Epithelial cell of esophagus (primary cell): ENCODE results near the gene DCLK3.

Source experiments
- DNase-seq: peaks from one replicate; pipeline ENCODE4 v3.0.0; 2010; ENCODE audit warnings: low read depth
- H3K4me3 ChIP-seq: 2 replicates; pipeline ENCODE4 v1.5.1; 2011; ENCODE audit warnings: mild to moderate bottlenecking, low read length, control low read depth
- TF ChIP-seq, protein P1 (sequence below): IDR thresholded peaks from 2 replicates; pipeline ENCODE4 v1.5.1; 2011; ENCODE audit warnings: low read depth, mild to moderate bottlenecking, low read length, control low read depth, inconsistent platforms; ENCODE audit not compliant: insufficient read depth; ENCODE audit errors: missing control alignments

DCLK3 gene

DNA sequence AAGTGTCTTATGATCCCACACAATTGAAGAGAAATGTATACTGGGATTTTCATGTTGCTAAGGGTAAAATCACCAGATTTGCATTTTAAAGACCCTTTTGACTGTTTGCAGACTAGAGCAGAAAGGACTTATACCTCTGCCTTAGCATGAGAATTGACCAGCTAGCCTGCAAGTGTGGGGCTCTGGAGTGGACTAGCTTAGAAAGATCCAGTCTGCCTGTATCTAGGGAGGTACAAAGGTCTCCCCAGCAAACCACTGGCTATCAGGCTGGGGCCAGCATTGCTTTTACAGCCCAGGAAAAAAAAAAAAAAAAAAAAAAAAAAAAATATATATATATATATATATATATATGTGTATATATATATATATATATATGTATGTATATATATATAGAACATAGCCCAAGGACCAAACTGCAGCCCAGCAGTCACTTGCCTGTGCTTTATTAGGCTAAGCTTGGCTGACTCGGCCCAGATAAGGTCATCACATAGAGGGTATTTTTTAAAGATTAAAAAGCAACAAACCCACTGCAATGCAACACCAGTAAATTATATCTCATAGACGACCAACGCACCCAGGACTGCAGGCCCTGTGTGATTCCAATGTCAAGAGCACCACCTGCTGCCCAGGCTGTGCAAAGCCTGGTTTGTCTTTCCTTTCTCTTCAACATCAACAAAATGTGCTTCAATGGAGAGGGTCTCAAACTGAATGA lies 63.7 kb downstream of the DCLK3 start:
- TF ChIP-seq, protein P1, sequence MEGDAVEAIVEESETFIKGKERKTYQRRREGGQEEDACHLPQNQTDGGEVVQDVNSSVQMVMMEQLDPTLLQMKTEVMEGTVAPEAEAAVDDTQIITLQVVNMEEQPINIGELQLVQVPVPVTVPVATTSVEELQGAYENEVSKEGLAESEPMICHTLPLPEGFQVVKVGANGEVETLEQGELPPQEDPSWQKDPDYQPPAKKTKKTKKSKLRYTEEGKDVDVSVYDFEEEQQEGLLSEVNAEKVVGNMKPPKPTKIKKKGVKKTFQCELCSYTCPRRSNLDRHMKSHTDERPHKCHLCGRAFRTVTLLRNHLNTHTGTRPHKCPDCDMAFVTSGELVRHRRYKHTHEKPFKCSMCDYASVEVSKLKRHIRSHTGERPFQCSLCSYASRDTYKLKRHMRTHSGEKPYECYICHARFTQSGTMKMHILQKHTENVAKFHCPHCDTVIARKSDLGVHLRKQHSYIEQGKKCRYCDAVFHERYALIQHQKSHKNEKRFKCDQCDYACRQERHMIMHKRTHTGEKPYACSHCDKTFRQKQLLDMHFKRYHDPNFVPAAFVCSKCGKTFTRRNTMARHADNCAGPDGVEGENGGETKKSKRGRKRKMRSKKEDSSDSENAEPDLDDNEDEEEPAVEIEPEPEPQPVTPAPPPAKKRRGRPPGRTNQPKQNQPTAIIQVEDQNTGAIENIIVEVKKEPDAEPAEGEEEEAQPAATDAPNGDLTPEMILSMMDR, result peak; percentile 97
- peak; percentile 78 for DNase-seq
- no peak overlapping the region for H3K4me3 ChIP-seq

DNA sequence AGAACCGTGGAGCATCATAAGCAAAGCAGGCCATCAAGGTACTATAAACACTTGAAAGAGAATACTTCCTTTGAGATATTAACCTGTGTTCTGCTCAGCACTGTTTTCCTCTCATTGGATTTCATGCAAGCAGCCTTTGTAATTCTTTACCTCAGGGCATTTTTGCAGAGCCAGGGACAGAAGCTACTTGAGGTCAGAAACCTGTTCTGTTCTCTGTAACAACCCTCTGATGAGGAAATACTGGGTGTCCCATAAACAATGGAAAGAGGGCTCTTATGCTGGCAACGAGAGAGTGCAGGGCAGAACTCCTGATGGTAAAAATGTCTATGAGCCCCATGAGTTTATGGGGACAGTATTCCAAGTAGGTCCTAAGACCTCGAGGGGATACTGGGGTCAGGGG lies 66.0 kb downstream of the DCLK3 start:
- DNase-seq, result peak; percentile 70
- TF ChIP-seq, protein P1, result no peak

DNA sequence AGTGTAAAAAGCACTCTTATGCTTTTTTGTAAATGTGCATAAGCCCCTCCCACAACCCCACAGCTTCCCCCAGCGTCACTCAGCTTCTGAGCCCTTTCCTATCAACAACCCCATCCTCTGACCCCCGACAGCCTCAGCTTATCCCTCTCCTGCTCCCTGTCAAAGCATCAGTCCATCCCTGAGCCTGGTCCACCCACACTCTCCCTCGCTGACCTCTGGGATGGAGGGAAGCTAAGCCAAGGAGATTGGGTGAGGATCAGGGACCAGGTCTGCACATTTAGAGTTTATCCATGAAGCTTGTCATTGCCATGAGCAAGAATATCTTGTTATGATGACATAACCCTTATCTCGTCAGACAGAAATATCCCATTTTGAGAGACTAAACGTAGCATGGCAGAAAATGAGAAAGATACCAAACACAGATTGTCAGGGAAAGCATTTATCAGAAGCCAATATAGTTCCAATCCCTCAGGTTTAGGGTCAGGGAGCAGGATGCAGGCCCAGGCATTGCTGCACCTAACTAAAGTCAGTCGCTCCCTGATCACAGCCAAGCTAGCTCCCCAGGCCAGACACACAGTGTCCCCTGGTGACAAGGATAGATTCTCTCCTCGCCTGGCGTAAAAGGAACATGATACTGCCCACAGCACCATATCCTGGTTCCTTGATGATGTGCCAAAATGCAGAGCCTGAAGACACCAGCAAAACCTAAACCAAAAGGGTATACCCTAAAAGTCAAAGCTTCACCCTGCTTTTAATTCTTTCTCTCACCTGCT lies 66.9 kb downstream of the DCLK3 start:
- DNase-seq, result no peak
- TF ChIP-seq, protein P1, result no peak
- H3K4me3 ChIP-seq, result no peak overlapping the region

More for the DNA sequence above, 66.0 kb downstream of the DCLK3 start:
- no peak overlapping the region for H3K4me3 ChIP-seq

DNA sequence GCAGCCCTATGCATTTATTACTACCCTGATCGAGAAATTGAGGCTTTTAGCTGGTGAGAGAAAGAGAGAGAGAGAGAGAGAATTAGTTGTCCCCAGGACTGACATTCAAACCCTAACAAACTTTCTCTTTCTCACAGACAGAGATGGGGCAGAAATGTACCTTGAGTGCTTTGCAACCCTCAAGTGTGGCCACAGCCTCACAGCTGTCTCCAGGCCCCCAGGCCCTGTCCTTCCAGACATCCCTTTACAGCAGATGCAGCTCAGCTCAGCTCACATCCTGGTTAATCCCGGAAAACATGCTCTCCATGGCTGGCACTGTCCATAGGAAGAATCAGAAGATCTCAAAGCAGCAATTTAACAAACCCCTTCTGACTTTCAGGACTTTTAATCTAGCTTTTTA lies 67.6 kb downstream of the DCLK3 start:
- TF ChIP-seq, protein P1, result no peak
- no peak overlapping the region for H3K4me3 ChIP-seq
- DNase-seq, result no peak

DNA sequence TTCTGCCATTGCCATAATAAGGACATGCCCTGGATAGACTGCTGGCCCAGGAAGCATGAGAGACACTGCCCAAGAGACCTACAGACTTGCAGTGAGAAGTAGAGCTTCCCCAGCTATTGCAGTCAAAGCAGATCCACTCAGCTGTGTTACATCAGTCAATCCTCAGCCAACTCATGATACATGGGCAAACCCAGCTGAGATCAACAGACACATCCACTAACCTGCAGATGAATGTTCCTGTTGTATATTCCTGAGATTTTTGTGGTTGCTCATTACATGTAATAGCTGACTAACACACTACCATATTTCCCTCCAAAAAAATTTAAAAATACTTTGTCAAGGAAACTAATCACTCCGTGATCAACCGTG lies 68.6 kb downstream of the DCLK3 start:
- no peak overlapping the region for H3K4me3 ChIP-seq
- peak; percentile 85 for DNase-seq
- TF ChIP-seq, protein P1, result no peak

DNA sequence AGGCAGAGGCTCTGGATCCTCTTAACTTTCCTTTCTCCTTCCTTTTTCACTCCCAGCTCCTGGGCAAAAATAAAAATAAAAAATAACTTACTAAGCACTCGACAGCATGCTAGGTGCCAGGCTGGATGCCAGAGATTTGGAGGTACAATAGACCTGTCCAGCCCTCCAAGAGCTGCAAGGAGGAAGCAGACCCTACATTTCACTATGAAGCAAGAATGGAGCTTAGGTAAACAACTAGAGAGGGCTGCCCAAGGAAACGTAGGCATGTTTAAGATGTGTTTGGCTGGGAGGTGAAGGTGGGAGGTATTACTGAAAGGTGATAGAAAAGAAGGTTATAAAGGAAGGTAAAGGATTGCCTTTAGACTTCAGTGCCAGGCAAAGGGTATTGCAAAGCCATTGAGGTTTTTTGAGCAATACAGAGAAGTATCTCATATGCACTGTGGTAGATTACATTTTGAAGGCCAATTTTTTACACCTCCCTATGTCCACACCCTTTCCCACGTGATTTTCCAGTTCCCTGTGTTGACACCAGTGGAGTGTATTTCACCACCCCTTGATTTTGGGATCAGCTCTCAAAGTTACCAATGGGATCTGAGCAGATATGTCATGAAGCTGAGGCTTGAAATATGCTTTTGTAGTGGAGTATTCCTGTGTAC lies 69.1 kb downstream of the DCLK3 start:
- no peak for DNase-seq
- TF ChIP-seq, protein P1, result no peak
- H3K4me3 ChIP-seq, result no peak overlapping the region

DNA sequence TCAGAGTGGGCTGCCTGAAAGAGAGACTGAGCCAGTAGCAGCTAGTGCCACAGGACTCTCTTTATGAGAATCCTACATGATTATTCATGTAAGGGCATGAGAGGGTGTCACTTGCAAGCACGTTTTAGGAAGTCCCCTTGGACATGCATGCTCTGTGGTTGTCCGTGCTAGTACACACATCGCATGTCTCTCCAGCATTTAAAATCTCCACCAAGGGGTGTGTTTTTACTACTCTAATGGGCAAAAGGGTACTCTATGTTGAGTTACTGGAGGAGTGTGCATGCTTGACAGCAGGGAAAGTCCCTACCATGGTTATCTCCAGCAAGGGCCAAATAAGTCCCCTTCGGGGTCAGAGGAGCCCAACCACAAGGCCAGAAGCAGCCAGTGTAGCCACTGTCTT lies 70.7 kb downstream of the DCLK3 start:
- no peak overlapping the region for H3K4me3 ChIP-seq
- no peak for DNase-seq
- TF ChIP-seq, protein P1, result no peak
